Stimulated activated CD4-positive, alpha-beta T cell treated with anti-CD3 and anti-CD28 coated beads, TNF-alpha, amount 100 ng/mL, for 4 hours (primary cell): ENCODE results near the gene CHAF1A.

ENCODE experiments used
- DNase-seq, 3 experiments: peaks; one replicate each; pipeline ENCODE4 v3.0.0-alpha.2; 2020; ENCODE audit warnings: low read depth in 3 of 3

Gene CHAF1A

GRCh38 chr19:4405977-4406376 lies 3.5 kb downstream of the CHAF1A start:
- DNase-seq, result no peak

DNA sequence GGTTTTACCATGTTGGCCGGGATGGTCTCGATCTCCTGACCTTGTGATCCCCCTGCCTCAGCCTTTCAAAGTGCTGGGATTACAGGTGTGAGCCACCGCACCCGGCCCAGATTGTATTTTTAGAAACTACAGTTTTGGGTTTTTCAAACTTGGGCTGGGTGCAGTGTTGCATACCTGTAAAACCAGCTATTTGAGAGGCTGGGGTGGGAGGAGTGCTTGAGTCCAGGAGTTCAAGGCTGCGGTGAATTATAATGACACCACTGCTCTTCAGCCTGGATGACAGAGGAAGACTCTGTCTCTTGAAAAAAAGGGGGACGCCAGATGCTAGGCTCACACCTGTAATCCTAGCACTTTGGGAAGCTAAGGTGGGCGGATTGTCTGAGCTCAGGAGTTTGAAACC lies 4.2 kb downstream of the CHAF1A start:
- DNase-seq, result no peak

DNA sequence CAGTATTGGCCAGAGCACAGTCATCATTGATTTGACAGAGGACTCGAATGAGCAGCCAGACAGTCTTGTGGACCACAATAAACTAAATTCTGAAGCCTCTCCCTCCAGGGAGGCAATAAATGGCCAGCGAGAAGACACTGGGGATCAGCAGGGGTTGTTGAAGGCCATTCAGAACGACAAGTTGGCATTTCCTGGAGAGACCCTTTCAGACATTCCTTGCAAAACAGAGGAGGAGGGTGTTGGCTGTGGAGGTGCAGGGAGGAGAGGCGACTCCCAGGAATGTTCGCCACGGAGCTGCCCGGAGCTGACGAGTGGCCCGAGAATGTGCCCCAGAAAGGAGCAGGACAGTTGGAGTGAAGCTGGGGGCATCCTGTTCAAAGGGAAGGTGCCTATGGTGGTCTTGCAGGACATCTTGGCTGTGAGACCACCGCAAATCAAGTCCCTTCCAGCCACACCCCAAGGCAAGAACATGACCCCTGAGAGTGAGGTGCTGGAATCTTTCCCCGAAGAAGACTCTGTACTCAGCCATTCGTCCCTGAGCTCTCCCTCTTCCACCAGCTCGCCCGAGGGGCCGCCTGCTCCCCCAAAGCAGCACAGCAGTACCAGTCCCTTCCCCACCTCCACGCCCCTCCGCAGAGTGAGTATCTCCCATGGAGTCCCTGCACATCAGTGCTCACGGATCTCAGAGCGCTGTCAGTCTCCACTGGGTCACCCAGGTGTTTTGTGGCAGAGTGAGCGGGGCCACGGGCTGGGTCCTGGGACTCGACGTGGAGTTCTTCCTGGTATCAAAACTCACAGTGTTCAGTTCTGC lies 6.9 kb downstream of the CHAF1A start:
- DNase-seq, result no peak

DNA sequence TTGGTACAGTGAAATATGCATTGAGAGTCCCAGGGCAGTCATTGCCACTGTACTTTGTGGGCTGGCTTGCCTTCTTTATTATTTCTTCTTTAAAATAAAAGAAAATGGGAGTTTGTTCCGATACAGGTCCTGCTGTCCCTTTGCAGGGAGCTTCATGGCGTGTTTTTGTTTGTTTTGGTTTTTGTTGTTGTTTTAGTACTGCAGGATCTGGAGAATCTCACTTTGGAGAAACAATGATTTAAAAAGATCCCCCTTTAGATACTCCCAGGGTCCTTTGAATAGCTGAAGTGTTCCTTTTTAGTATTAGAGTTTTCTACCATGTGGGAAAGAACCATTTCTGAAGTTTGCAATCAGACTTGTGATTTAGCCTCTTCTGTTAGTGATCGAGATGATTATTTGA lies 11.1 kb downstream of the CHAF1A start:
- no peak for DNase-seq

DNA sequence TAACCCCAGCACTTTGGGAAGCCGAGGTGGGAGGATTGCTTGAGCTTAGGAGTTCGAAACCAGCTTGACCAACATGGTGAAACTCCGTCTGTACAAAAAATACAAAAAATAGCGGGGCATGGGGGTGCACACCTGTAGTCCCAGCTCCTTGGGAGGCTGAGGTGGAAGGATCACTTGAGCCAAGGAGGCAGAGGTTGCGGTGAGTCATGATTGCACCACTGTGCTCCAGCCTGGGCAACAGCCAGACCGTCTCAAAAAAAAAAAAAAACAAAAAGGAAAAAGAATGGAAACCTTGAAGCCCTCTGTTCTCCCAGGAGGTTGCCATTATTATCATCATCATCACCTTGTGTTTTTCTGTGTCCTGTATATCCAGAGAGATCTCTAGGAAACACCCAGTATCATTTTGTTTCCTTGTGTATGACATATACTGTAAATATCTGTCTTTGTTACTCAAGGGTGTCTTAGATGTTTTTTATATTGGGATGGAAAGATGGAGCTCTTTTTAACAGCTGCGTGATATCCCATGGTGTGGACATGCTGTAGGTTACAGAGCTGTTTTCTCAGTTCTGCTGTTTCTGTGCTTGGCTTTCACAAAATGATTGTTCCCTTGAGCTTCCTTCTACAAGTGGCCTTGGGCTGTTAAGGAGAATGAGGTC lies 11.8 kb downstream of the CHAF1A start:
- DNase-seq, result no peak

DNA sequence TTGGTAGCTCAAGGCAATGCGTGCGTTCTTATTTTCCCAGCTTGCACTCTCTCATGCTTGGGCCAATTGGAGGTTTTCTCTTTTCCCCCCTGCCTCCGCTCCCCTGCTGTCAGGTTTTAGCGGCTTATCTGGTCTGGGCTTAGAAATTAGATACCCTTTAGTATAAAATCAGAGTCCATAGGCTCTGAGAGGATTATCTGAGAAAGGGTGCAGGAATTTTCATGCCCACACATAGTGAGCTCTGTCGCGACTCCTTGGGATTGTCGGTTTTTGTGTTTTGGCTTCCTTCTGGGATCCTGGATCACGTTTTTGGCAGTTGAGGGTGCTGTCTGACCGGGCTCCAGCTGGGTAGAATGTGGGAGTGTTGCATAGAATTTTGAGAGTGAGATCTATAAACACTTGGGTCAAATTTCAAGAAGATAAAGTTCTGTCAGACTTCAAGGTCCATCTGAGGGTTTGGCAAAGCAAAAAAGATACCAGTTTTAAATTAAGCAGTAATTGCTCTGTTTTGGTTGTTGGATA lies 12.4 kb downstream of the CHAF1A start:
- no peak for DNase-seq

GRCh38 chr19:4415352-4415751 lies 12.9 kb downstream of the CHAF1A start:
- DNase-seq, result no peak

DNA sequence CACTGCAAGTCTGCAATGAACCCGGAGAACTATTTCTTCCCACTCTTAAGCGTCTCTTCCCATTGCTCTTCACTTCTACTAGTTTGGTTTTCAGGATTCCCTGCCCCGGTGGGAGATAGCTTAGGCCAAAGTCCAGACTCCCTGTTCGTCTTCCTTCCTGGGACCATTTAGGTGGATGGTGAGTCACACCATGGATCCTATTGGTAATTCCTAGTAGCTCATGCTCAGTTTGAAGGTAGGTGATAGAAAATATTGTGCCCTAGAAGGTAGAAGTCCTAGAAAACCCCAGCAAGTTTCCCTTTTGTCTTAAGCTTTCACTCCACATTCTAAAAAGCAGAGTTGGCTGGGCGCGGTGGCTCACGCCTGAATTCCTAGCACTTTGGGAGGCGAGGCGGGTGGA lies 13.8 kb downstream of the CHAF1A start:
- DNase-seq, result no peak

GRCh38 chr19:4423416-4424126 lies 21.1 kb downstream of the CHAF1A start:
- DNase-seq, result no peak

DNA sequence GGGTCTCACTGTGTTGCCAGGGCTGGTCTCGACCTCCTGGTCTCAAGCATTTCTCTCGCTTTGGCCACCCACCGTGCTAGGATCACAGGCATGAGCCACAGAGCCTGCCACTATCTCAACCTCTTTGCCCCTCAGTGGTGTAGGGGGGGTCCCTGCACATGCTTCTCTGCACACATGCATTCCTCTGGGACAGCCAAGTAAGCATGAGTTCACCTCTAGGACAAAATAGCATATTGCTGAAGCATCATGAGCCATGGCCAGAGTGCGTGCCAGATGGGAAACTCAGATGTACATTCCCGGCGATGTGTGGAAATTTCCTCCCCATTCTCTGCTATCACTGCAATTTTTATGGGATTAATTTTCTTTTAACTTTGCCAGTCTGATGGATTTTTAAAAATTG lies 23.1 kb downstream of the CHAF1A start:
- no peak for DNase-seq

DNA sequence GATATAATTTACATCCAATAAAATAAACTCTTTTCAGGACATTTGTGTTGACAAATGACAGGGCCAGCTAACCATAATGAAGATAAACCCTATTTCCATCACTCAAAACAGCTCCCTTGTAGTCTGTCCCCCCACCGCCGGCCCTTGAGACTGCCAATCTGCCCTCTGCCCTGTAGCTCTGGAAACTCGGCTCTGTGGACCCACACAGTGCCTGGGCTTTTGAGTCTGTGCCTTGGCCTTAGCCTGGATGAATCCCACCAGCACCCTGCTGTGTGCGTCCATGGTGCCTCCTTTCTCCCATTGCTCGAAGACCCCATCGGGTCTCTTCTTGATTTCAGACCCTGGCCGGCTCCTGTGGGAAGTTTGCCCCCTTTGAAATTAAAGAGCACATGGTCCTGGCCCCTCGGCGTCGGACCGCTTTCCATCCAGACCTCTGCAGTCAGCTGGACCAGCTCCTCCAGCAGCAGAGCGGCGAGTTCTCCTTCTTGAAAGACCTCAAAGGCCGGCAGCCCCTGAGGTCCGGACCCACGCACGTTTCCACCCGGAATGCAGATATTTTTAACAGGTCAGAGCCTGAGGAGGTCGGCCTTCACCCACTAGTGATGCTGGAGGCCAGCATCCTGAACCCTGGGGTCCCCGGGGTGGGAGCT lies 26.0 kb downstream of the CHAF1A start:
- no peak for DNase-seq

GRCh38 chr19:4429256-4429655 lies 26.8 kb downstream of the CHAF1A start:
- no peak for DNase-seq

DNA sequence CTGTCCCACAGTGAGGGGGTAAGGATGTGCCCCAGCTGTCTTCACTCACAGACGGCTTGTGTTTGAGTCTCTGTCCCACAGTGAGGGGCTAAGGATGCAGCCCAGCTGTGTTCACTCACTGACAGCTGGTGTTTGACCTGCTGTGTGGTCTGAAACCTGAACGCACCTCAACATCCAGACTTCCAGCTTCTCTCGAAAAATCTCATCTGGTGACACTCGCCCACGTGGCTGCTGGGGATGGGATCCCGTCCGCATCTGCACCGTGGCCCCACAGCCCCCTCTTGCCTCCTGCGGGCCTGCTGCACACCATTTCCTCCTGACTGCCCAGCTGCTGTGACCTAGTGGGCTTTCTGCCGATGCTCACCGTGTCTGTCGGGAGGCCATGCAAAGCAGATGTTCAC lies 27.3 kb downstream of the CHAF1A start:
- no peak for DNase-seq

DNA sequence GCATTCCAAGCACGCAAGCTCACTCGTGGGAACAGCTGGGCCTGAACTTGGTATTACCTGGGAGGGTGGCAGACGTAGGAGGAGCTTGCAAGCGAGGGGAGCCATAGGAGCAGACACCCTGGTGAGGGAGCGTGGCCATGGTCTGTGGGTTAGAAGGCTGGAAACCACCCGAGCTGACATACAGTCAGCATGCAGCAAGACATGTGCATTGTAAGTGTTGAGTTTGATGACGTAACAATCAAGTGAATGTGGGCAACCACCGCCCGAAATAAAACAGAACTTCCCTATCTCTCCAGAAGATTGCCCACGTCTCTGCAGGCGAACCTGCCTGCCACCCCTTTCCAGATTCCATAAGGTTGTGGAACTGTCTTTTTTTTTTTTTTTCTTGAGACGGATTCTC lies 28.3 kb downstream of the CHAF1A start:
- DNase-seq, result no peak

- no peak for DNase-seq
Measured at GRCh38 chr19:4431296-4431695, 28.9 kb downstream of the CHAF1A start.

DNA sequence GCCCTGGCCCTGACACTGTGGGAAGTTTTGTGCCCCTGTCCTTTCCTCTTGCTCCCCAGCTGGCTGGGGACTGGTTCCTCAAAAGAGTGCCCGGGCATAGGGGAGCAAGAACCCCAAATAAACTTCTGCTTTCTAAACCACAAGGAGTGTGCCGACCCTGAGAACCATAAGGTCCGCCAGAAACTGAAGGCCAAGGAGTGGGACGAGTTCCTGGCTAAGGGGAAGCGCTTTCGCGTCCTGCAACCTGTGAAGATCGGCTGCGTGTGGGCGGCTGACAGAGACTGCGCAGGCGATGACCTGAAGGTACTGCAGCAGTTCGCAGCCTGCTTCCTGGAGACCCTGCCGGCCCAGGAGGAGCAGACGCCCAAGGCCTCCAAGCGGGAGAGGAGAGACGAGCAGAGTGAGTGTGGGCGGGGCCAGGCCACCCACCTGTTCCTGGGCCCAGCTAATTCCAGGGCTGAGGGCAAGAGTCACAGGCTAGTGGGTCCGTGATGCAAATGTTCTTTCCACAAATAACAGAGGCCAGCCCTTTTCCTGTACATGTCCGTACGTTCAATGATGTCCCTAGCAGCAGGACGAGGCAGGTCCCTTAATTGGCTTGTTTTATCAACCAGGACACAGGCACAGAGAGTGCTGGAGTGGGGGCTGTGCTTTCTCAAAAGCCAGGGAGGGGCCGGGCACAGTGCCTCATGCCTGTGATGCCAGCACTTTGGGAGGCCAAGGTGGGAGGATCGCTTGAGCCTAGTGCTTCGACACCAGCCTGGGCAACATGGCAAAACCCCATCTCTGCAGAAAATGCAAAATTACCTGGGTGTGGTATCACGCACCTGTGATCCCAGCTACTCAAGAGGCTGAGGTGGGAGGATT lies 29.6 kb downstream of the CHAF1A start:
- DNase-seq, result no peak

DNA sequence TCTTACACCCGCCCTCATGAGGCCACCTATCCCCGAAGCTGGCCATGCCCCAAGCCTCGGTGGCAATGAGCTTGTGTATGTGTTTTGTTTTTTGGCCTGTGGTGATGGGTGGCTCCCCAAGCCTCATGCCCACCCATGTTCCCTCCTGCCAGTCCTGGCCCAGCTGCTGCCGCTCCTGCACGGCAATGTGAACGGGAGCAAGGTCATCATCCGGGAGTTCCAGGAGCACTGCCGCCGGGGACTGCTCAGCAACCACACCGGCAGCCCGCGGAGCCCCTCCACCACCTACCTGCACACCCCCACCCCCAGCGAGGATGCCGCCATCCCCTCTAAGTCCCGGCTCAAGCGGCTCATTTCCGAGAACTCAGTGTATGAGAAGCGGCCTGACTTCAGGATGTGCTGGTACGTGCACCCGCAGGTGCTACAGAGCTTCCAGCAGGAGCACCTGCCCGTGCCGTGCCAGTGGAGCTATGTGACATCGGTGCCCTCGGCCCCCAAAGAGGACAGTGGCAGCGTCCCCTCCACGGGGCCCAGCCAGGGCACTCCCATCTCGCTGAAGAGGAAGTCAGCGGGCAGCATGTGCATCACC lies 30.6 kb downstream of the CHAF1A start:
- DNase-seq, result no peak

GRCh38 chr19:4434391-4434790 lies 32.0 kb downstream of the CHAF1A start:
- no peak for DNase-seq

GRCh38 chr19:4436231-4436630 lies 33.8 kb downstream of the CHAF1A start:
- DNase-seq, result no peak

- no peak for DNase-seq
Measured at GRCh38 chr19:4437103-4437502, 34.7 kb downstream of the CHAF1A start.

DNA sequence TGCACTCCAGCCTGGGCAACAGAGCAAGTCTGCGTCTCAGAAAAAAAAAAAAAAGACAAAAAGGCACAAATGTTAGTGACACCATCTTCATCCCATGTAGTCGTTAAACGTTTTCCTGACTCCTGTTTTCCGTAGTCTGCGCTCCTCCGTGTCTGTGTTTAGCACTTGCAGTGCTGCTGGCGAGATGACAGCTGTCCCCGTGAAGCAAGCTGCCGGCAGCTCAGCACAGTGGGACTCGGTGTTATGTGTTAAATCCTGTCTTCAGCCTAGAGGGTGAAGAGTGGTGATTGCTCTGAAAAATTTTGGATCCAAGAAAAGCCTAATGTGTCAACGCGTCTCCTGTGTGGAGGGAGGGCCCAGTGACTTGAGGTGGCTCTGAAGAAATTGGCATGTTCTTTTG lies 36.8 kb downstream of the CHAF1A start:
- DNase-seq, result no peak
